HFF-Myc (cell line): Measurements from ENCODE around the gene FOXE3.
"Not testable (repeated sequence)": the region's sequence is repeated elsewhere in the genome, so short reads cannot be mapped to it uniquely, and the experiment has no call there.

Experiments
- DNase-seq: peaks from one replicate; pipeline ENCODE4 v3.0.0-alpha.2; 2011; ENCODE audit warnings: low read depth; ENCODE audit errors: extremely low read depth
- H3K4me3 ChIP-seq: replicated peaks from 2 replicates; pipeline ENCODE4 v1.5.1; 2011; ENCODE audit warnings: low read depth, mild to moderate bottlenecking, control low read depth, low read length
- CTCF ChIP-seq: IDR thresholded peaks from 2 replicates; pipeline ENCODE4 v1.5.1; 2012; ENCODE audit warnings: mild to moderate bottlenecking, low read depth, low read length, control low read depth; ENCODE audit errors: missing control alignments

The FOXE3 gene

GRCh38 chr1:47452426-47452825 lies 36.3 kb downstream of the FOXE3 start:
- no peak for DNase-seq
- no peak overlapping the region for H3K4me3 ChIP-seq
- no peak for TF ChIP-seq CTCF

GRCh38 chr1:47453910-47454309 lies 37.8 kb downstream of the FOXE3 start:
- H3K4me3 ChIP-seq, DNase-seq: not testable (repeated sequence)

GRCh38 chr1:47456250-47456649 lies 40.2 kb downstream of the FOXE3 start:
- no peak overlapping the region for H3K4me3 ChIP-seq
- no peak for TF ChIP-seq CTCF
- DNase-seq: no peak

GRCh38 chr1:47457547-47457946 lies 41.5 kb downstream of the FOXE3 start:
- not testable (repeated sequence) for H3K4me3 ChIP-seq, DNase-seq

- no peak for TF ChIP-seq CTCF
- no peak for DNase-seq
- no peak overlapping the region for H3K4me3 ChIP-seq
These were observed 43.2 kb downstream of the FOXE3 start for GRCh38 chr1:47459253-47459788.

GRCh38 chr1:47460040-47460439 lies 44.0 kb downstream of the FOXE3 start:
- H3K4me3 ChIP-seq: no peak overlapping the region

GRCh38 chr1:47460456-47460855 lies 44.4 kb downstream of the FOXE3 start:
- TF ChIP-seq CTCF: no peak
- H3K4me3 ChIP-seq: no peak overlapping the region
- DNase-seq: no peak

More at GRCh38 chr1:47460040-47460439, 44.0 kb downstream of the FOXE3 start:
- no peak for TF ChIP-seq CTCF
- DNase-seq: no peak

GRCh38 chr1:47465605-47466004 lies 49.5 kb downstream of the FOXE3 start:
- no peak for TF ChIP-seq CTCF
- no peak overlapping the region for H3K4me3 ChIP-seq
- no peak for DNase-seq
